ENCODE data around the gene HS1BP3. TPM values are rescaled to one million over a fixed set of nuclear protein-coding genes. Genes with fewer than 3 reads are reported as not detected.

HS1BP3 gene
- total RNA-seq, 4 donors from 2014 or later: 30.4 to 44.6 (median 36.8) TPM

- TF ChIP-seq CTCF (IDR thresholded peaks at IDR 0.05) (no peak), POLR2A (IDR thresholded peaks at IDR 0.05) (no peak)
- H3K4me3 ChIP-seq (ENCODE audit: low read depth, poor library complexity, severe bottlenecking): no peak overlapping the region
- WGBS, 2 donors: 82 to 86% methylated on average over 2 of the region's 2 CpGs
- no peak for DNase-seq (ENCODE audit: low spot score in 2 of 2)
- intact Hi-C loops (cut with DNase I; ENCODE audit: low total_unique reads): no loop called here
These were observed 83.0 kb downstream of the HS1BP3 start for GRCh38 chr2:20567926-20568179.

Other genes starting within 250 kb of the HS1BP3 start
- 100 to 1,000 TPM; 569 to 894 (median 709) TPM for gene RHOB, start 204.0 kb downstream of the HS1BP3 start, total RNA-seq
- 1 to 10 TPM in 3 of 4 donors, under 1 TPM in 1; 0.80 to 3.7 (median 2.4) TPM for gene GDF7, start 16.0 kb upstream of the HS1BP3 start, total RNA-seq
- gene LDAH, start 172.0 kb upstream of the HS1BP3 start, total RNA-seq: 10 to 100 TPM in 3 of 4 donors, 1 to 10 TPM in 1; 8.5 to 16.2 (median 11.6) TPM

Measured in lower leg skin (tissue), 4 donors.